Breast epithelium (tissue), 3 donors: ENCODE data around the gene ZNRF3.

Source experiments
- CTCF ChIP-seq, 3 donors: fragments of 450-650 bp; IDR thresholded peaks; one replicate each; pipeline ENCODE4 v1.5.1; 2016 to 2017; ENCODE audit warnings: antibody characterized with exemption in 3 of 3, mild to moderate bottlenecking in 3 of 3, moderate library complexity in 3 of 3
- POLR2AphosphoS5 ChIP-seq, 3 donors: sonication (generic); formaldehyde crosslinking; IDR thresholded peaks; one replicate each; pipeline ENCODE4 v1.6.1; 2017; ENCODE audit warnings: antibody characterized with exemption in 3 of 3

GRCh38 chr22:29049655-29050263 lies 166.4 kb downstream of the ZNRF3 start:
- TF ChIP-seq CTCF (IDR thresholded peaks at IDR 0.05) (no peak), POLR2AphosphoS5 (IDR thresholded peaks at IDR 0.05) (no peak)
